ENCODE results near the gene NFKBIE. TPM values are rescaled to one million over a fixed set of nuclear protein-coding genes. Genes with fewer than 3 reads are reported as not detected.

NFKBIE gene
- total and polyA plus RNA-seq, 7 donors, result 4.7 to 16.2 (median 10.0) TPM

DNA sequence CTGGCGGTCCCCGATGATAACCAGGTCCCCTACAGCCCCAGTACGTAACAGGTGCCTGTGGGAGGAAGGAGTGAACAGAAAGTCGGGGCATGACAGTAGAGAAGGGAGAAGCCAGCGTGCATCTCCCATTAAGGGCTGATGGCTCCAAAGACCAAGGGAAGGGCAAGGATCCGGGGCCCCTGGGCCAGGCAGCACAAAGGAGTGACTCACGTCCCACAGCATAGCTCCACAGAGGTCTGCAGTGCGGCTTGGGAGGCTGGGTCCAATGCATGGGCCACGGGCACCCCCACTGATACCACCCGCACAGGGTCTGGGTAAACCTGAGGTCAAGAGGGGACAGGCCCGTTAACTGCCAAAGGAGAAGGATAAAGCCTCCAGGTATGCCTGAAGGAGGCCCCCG lies 37.5 kb upstream of the NFKBIE start:
- H3K4me3 ChIP-seq, result no peak overlapping the region

GRCh38 chr6:44301782-44302564 lies 36.6 kb upstream of the NFKBIE start:
- intact Hi-C loops (cut with DNase I), result no loop called here
- Histone ChIP-seq H3K36me3 (peaks cover 0 to 69% (median 45%) of the 10 kb centered on the region in 4 donors), H3K27ac (no peak overlapping the region)

More for the DNA sequence above, 37.5 kb upstream of the NFKBIE start:
- intact Hi-C loops (cut with DNase I), result no loop called here
- Histone ChIP-seq H3K4me1 (peaks cover 0 to 3% (median 2%) of the 10 kb centered on the region in 4 donors), H3K36me3 (peaks cover 0 to 78% (median 47%) of the 10 kb centered on the region in 4 donors), H3K27me3 (peaks cover 0 to 8% (median 0%) of the 10 kb centered on the region in 3 donors), H3K27ac (no peak overlapping the region), H3K9me3 (no peaks in the 10 kb centered on the region)
- no peak for DNase-seq
- TF ChIP-seq, protein P1, sequence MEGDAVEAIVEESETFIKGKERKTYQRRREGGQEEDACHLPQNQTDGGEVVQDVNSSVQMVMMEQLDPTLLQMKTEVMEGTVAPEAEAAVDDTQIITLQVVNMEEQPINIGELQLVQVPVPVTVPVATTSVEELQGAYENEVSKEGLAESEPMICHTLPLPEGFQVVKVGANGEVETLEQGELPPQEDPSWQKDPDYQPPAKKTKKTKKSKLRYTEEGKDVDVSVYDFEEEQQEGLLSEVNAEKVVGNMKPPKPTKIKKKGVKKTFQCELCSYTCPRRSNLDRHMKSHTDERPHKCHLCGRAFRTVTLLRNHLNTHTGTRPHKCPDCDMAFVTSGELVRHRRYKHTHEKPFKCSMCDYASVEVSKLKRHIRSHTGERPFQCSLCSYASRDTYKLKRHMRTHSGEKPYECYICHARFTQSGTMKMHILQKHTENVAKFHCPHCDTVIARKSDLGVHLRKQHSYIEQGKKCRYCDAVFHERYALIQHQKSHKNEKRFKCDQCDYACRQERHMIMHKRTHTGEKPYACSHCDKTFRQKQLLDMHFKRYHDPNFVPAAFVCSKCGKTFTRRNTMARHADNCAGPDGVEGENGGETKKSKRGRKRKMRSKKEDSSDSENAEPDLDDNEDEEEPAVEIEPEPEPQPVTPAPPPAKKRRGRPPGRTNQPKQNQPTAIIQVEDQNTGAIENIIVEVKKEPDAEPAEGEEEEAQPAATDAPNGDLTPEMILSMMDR (IDR thresholded peaks at IDR 0.05), result no peak
- TF ChIP-seq EP300 (IDR thresholded peaks at IDR 0.05), result no peak
- no peak for TF ChIP-seq POLR2AphosphoS5 (IDR thresholded peaks at IDR 0.05)
- no peak for TF ChIP-seq POLR2A (IDR thresholded peaks at IDR 0.05)
- WGBS, 2 donors, result 92 to 96% methylated on average over 12 of the region's 12 CpGs

GRCh38 chr6:44301106-44301505 lies 35.8 kb upstream of the NFKBIE start:
- no peaks in the 10 kb centered on the region for H3K9me3 ChIP-seq
- 93 to 94% methylated on average over 8 of the region's 8 CpGs for WGBS, 2 donors
- peaks cover 0 to 26% (median 15%) of the 10 kb centered on the region in 3 donors for H3K27me3 ChIP-seq
- H3K4me1 ChIP-seq, result peaks cover 0 to 15% (median 13%) of the 10 kb centered on the region in 4 donors
- H3K36me3 ChIP-seq, result peaks cover 0 to 60% (median 41%) of the 10 kb centered on the region in 4 donors
- no peak for DNase-seq
- H3K4me3 ChIP-seq, result no peak overlapping the region
- TF ChIP-seq, protein P1 (IDR thresholded peaks at IDR 0.05), result no peak
- no peak for TF ChIP-seq POLR2A (IDR thresholded peaks at IDR 0.05)
- TF ChIP-seq EP300 (IDR thresholded peaks at IDR 0.05), result no peak
- no peak for TF ChIP-seq POLR2AphosphoS5 (IDR thresholded peaks at IDR 0.05)
- H3K27ac ChIP-seq, result no peak overlapping the region
- intact Hi-C loops (cut with DNase I), result no loop called here

More at GRCh38 chr6:44301782-44302564, 36.6 kb upstream of the NFKBIE start:
- TF ChIP-seq POLR2AphosphoS5 (IDR thresholded peaks at IDR 0.05), result no peak
- no peak for TF ChIP-seq POLR2A (IDR thresholded peaks at IDR 0.05)
- TF ChIP-seq, protein P1 (IDR thresholded peaks at IDR 0.05), result no peak
- 88 to 94% methylated on average over 14 of the region's 14 CpGs for WGBS, 2 donors
- H3K27me3 ChIP-seq, result peaks cover 0 to 17% (median 8%) of the 10 kb centered on the region in 3 donors
- no peak overlapping the region for H3K4me3 ChIP-seq
- H3K4me1 ChIP-seq, result peaks cover 0 to 12% (median 11%) of the 10 kb centered on the region in 4 donors
- no peaks in the 10 kb centered on the region for H3K9me3 ChIP-seq
- no peak for DNase-seq

- Histone ChIP-seq H3K27me3 (peaks cover 0 to 33% (median 22%) of the 10 kb centered on the region in 3 donors), H3K4me1 (peaks cover 0 to 15% (median 13%) of the 10 kb centered on the region in 4 donors), H3K9me3 (no peaks in the 10 kb centered on the region), H3K36me3 (peaks cover 0 to 53% (median 38%) of the 10 kb centered on the region in 4 donors), H3K27ac (no peak overlapping the region), H3K4me3 (no peak overlapping the region)
- no peak for DNase-seq
- no peak for TF ChIP-seq POLR2A (IDR thresholded peaks at IDR 0.05)
- TF ChIP-seq EP300 (IDR thresholded peaks at IDR 0.05), result no peak
- TF ChIP-seq, protein P1 (IDR thresholded peaks at IDR 0.05), result no peak
- TF ChIP-seq POLR2AphosphoS5 (IDR thresholded peaks at IDR 0.05), result no peak
- intact Hi-C loops (cut with DNase I), result no loop called here
- 89 to 92% methylated on average over 7 of the region's 7 CpGs for WGBS, 2 donors
These were observed 35.0 kb upstream of the NFKBIE start for GRCh38 chr6:44300292-44300823.
